Mucosa of rectum (tissue), 2 donors: Measurements from ENCODE around the gene HOXA3.
A peak's percentile ranks its signal among the peaks of the same experiment; 100 is the strongest.

Experiments used
- H3K27ac ChIP-seq, 2 donors: one replicate each; pipeline ENCODE4 v1.7.0; 2013; ENCODE audit warnings: inconsistent platforms in 2 of 2, low read depth in 2 of 2, low read length in 2 of 2
- H3K27me3 ChIP-seq, 2 donors: one replicate each; pipeline ENCODE4 v1.7.0; 2013; ENCODE audit warnings: low read length in 2 of 2; ENCODE audit not compliant: control insufficient read depth in 2 of 2, insufficient read depth in 2 of 2
- H3K36me3 ChIP-seq, 2 donors: one replicate each; pipeline ENCODE4 v1.7.0; 2013; ENCODE audit warnings: low read length in 2 of 2; ENCODE audit not compliant: control insufficient read depth in 2 of 2, insufficient read depth in 2 of 2
- H3K4me1 ChIP-seq, 2 donors: one replicate each; pipeline ENCODE4 v1.7.0; 2013; ENCODE audit warnings: low read length in 2 of 2, mild to moderate bottlenecking in 1 of 2; ENCODE audit not compliant: control insufficient read depth in 2 of 2, insufficient read depth in 2 of 2
- H3K4me3 ChIP-seq, 2 donors: one replicate each; pipeline ENCODE4 v1.7.0; 2013; ENCODE audit warnings: low read length in 2 of 2
- H3K9ac ChIP-seq, 2 donors: one replicate each; pipeline ENCODE4 v1.7.0; 2013; ENCODE audit warnings: low read length in 2 of 2, low read depth in 1 of 2, mild to moderate bottlenecking in 1 of 2
- H3K9me3 ChIP-seq, 2 donors: one replicate each; pipeline ENCODE4 v1.7.0; 2013; ENCODE audit warnings: low read length in 2 of 2; ENCODE audit not compliant: control insufficient read depth in 2 of 2
- donor health status: healthy.
- donor health status: Normal muscosa, but diverticular disease.

The HOXA3 gene

GRCh38 chr7:27160546-27161213, 8.3 kb upstream of the HOXA3 start:
- H3K4me3 ChIP-seq = peak overlapping the region; percentile 67 to 82
- H3K27me3 ChIP-seq = peaks cover 0 to 3% of the 10 kb centered on the region in 2 donors
- H3K9ac ChIP-seq = peak overlapping the region; percentile 81 to 84
- H3K27ac ChIP-seq = peak overlapping the region; percentile 92 to 99
- H3K9me3 ChIP-seq = no peaks in the 10 kb centered on the region
- peaks cover 24 to 28% of the 10 kb centered on the region in 2 donors for H3K4me1 ChIP-seq
- no peaks in the 10 kb centered on the region for H3K36me3 ChIP-seq

- Histone ChIP-seq H3K9ac (peak overlapping the region; percentile 81 to 84), H3K27me3 (peaks cover 0 to 3% of the 10 kb centered on the region in 2 donors), H3K9me3 (no peaks in the 10 kb centered on the region), H3K4me3 (peak overlapping the region; percentile 67 to 82), H3K36me3 (no peaks in the 10 kb centered on the region), H3K4me1 (peaks cover 29 to 33% of the 10 kb centered on the region in 2 donors), H3K27ac (peak overlapping the region; percentile 92 to 99)
Observed at GRCh38 chr7:27160145-27160545, 7.8 kb upstream of the HOXA3 start.

- H3K4me3 ChIP-seq = peak overlapping the region; percentile 80 to 82
- H3K27ac ChIP-seq = peak overlapping the region; percentile 92 to 99
- H3K9ac ChIP-seq = peak overlapping the region; percentile 81 to 84
- H3K36me3 ChIP-seq = no peaks in the 10 kb centered on the region
- peaks cover 33 to 38% of the 10 kb centered on the region in 2 donors for H3K4me1 ChIP-seq
- no peaks in the 10 kb centered on the region for H3K9me3 ChIP-seq
- peaks cover 0 to 6% of the 10 kb centered on the region in 2 donors for H3K27me3 ChIP-seq
Observed at GRCh38 chr7:27159266-27160144, 7.1 kb upstream of the HOXA3 start.

- H3K27ac ChIP-seq = peak overlapping the region; percentile 92 to 99
- H3K27me3 ChIP-seq = peaks cover 0 to 9% of the 10 kb centered on the region in 2 donors
- H3K4me1 ChIP-seq = peaks cover 32 to 40% of the 10 kb centered on the region in 2 donors
- H3K36me3 ChIP-seq = no peaks in the 10 kb centered on the region
- H3K9me3 ChIP-seq = no peaks in the 10 kb centered on the region
- peak overlapping the region; percentile 81 to 84 for H3K9ac ChIP-seq
- H3K4me3 ChIP-seq = peak overlapping the region; percentile 80 to 82
Observed at GRCh38 chr7:27158436-27159265, 6.3 kb upstream of the HOXA3 start.

- Histone ChIP-seq H3K4me3 (peak overlapping the region; percentile 80 to 82), H3K27ac (peak overlapping the region; percentile 92 to 99), H3K4me1 (peaks cover 37 to 41% of the 10 kb centered on the region in 2 donors)
Observed at GRCh38 chr7:27157702-27158431, 5.5 kb upstream of the HOXA3 start.

GRCh38 chr7:27156916-27157701, 4.7 kb upstream of the HOXA3 start:
- H3K9me3 ChIP-seq = no peaks in the 10 kb centered on the region
- peaks cover 0 to 13% of the 10 kb centered on the region in 2 donors for H3K27me3 ChIP-seq
- peak overlapping the region; percentile 79 to 81 for H3K9ac ChIP-seq
- peak overlapping the region; percentile 80 to 82 for H3K4me3 ChIP-seq
- peaks cover 40 to 41% of the 10 kb centered on the region in 2 donors for H3K4me1 ChIP-seq
- no peaks in the 10 kb centered on the region for H3K36me3 ChIP-seq
- H3K27ac ChIP-seq = peak overlapping the region; percentile 92 to 99

More at GRCh38 chr7:27157702-27158431, 5.5 kb upstream of the HOXA3 start:
- Histone ChIP-seq H3K9ac (peak overlapping the region; percentile 81 to 84), H3K36me3 (no peaks in the 10 kb centered on the region), H3K9me3 (no peaks in the 10 kb centered on the region), H3K27me3 (peaks cover 0 to 6% of the 10 kb centered on the region in 2 donors)

GRCh38 chr7:27156508-27156898, 4.1 kb upstream of the HOXA3 start, which contains the start of gene HOXA7:
TSS of gene HOXA7 (minus strand) at chr7:27156675. CDS start at chr7:27156545, 130 bp downstream.
- H3K27me3 ChIP-seq = peaks cover 2 to 14% of the 10 kb centered on the region in 2 donors
- peak within 1 kb of the TSS; percentile 92 to 99 for H3K27ac ChIP-seq
- H3K9ac ChIP-seq = peak within 1 kb of the TSS; percentile 79 to 81
- H3K9me3 ChIP-seq = no peaks in the 10 kb centered on the region
- peak within 1 kb of the TSS; percentile 80 to 82 for H3K4me3 ChIP-seq
- H3K4me1 ChIP-seq = peaks cover 35 to 36% of the 10 kb centered on the region in 2 donors
- H3K36me3 ChIP-seq = no peaks in the 10 kb centered on the region

GRCh38 chr7:27155816-27156507, 3.6 kb upstream of the HOXA3 start:
- H3K9ac ChIP-seq = peak overlapping the region; percentile 79 to 81
- peaks cover 35 to 40% of the 10 kb centered on the region in 2 donors for H3K4me1 ChIP-seq
- H3K36me3 ChIP-seq = no peaks in the 10 kb centered on the region
- H3K9me3 ChIP-seq = no peaks in the 10 kb centered on the region
- H3K27me3 ChIP-seq = peaks cover 7 to 14% of the 10 kb centered on the region in 2 donors
- peak overlapping the region; percentile 80 to 82 for H3K4me3 ChIP-seq
- H3K27ac ChIP-seq = peak overlapping the region; percentile 92 to 99
